Heart left ventricle (tissue), 13 donors: ENCODE data around the gene RPL12.

Experiments used
- POLR2A ChIP-seq, 2 donors: fragments of 450-650 bp; IDR thresholded peaks; one replicate each; pipeline ENCODE4 v1.6.1; 2017; ENCODE audit warnings: antibody characterized with exemption in 2 of 2, mild to moderate bottlenecking in 2 of 2, moderate library complexity in 2 of 2
- TF ChIP-seq, protein P1 (sequence below), 12 donors: fragments of 200-600 bp; sonication (generic) in 4 of 12; IDR thresholded peaks; one replicate each; pipeline versions ENCODE4 v1.5.0 to v1.8.0; 2018 to 2022; ENCODE audit warnings: antibody characterized with exemption in 12 of 12, mild to moderate bottlenecking in 5 of 12
- donor health status: ischemic (EF 13 %, LVEDD 7.1; RV severe dilation, severe dysfunction).
- donor health status: DM: no; HTN: yes; CAD: no.
- donor health status: DM: no; HTN: no; CAD: no.
- donor health status: ischemic (EF 25% LVEDD 6.9; RV normal size, moderate dysfunction).
- donor health status: ischemic (EF 25% LVEDD 5.7; RV mildly dilated, moderate dysfunction).
- donor health status: ischemic (EF 35%, LVEDD 5.7; RV mildly dilated, moderate dysfunction).
- donor health status: nonischemic (EF 11% LVEDD 7.7; RV severe dilation, severe dysfunction).
- donor health status: DM: yes; HTN: yes; CAD: no.
- donor health status: PGD.
- donor health status: ischemic (EF 29% LVEDD 5.4; RV normal size, mild dysfunction).
- donor health status: nonischemic (EF 23%, LVEDD 6.1; RV moderate dilation, normal function).

DNA sequence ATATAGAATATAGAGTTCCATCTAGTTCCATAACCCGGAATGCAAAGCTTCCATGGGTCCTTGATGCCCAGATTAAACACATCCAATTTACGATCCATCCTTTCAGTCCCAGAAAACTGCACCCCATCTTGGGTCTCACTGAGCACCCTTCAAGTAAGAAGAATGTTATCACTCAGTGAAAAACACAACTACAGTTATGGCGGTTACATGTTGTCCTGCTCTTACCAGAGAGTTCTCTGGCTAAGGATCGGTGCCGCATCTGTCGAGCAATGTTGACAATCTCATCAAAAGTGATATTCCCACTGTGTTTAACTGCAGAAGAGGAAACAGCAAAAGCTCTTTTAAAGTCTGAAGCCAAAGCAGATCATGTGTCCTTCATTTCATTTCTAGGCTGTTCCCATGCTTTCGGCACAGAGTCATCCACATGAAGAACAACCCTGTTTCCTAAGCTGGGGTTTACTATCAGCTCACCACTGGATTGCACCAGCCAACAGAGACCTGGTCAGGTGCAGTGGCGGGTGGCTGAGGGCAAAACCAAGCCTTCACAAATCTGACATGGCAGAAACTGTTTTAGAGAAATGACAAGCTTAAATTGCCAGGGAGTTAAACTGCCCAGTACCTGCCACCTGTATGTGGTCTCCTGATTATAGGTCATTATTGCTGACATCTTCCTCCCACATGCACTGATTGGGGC lies 2.9 kb downstream of the RPL12 start:
- TF ChIP-seq, protein P1, sequence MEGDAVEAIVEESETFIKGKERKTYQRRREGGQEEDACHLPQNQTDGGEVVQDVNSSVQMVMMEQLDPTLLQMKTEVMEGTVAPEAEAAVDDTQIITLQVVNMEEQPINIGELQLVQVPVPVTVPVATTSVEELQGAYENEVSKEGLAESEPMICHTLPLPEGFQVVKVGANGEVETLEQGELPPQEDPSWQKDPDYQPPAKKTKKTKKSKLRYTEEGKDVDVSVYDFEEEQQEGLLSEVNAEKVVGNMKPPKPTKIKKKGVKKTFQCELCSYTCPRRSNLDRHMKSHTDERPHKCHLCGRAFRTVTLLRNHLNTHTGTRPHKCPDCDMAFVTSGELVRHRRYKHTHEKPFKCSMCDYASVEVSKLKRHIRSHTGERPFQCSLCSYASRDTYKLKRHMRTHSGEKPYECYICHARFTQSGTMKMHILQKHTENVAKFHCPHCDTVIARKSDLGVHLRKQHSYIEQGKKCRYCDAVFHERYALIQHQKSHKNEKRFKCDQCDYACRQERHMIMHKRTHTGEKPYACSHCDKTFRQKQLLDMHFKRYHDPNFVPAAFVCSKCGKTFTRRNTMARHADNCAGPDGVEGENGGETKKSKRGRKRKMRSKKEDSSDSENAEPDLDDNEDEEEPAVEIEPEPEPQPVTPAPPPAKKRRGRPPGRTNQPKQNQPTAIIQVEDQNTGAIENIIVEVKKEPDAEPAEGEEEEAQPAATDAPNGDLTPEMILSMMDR (IDR thresholded peaks at IDR 0.05), result no peak
- TF ChIP-seq POLR2A (IDR thresholded peaks at IDR 0.05), result no peak
